Subcutaneous adipose tissue (tissue), 4 donors: ENCODE data around the gene FAM222A. TPM values are rescaled to one million over a fixed set of nuclear protein-coding genes. Genes with fewer than 3 reads are reported as not detected.

Experiments
- CTCF ChIP-seq: fragments of 450-650 bp; IDR thresholded peaks from one replicate; pipeline ENCODE4 v1.5.1; 2016; ENCODE audit warnings: low read depth, mild to moderate bottlenecking, control low read depth, antibody characterized with exemption, moderate library complexity
- total RNA-seq, 4 donors: library from RNA; depleted of rRNA; stranded (reverse); fragments of >200 nt; gene quantifications; one replicate each; pipeline ENCODE4 v1.1.0, GENCODE V29; 2016

The FAM222A gene
- total RNA-seq, 4 donors from 2014 or later, result 0.49 to 0.75 TPM; not detected in 2

GRCh38 chr12:109695416-109695815 is 18.2 kb upstream of the FAM222A start:
- no peak for TF ChIP-seq CTCF

- TF ChIP-seq CTCF, result no peak
These were observed 17.6 kb upstream of the FAM222A start for GRCh38 chr12:109695961-109696461.

GRCh38 chr12:109696485-109697269 is 16.9 kb upstream of the FAM222A start:
- no peak for TF ChIP-seq CTCF

- TF ChIP-seq CTCF, result no peak
These were observed 16.4 kb upstream of the FAM222A start for GRCh38 chr12:109697270-109697553.

- TF ChIP-seq CTCF, result no peak
These were observed 15.7 kb upstream of the FAM222A start for GRCh38 chr12:109697877-109698468.

GRCh38 chr12:109698820-109699219 is 14.8 kb upstream of the FAM222A start:
- no peak for TF ChIP-seq CTCF

- no peak for TF ChIP-seq CTCF
These were observed 12.6 kb upstream of the FAM222A start for GRCh38 chr12:109701064-109701463.
